GM15510 (cell line): ENCODE measurements around the gene OR2S2.

Source experiments
- POLR2A ChIP-seq: IDR thresholded peaks from 3 replicates; pipeline ENCODE4 v1.6.1; 2011; ENCODE audit warnings: borderline replicate concordance; ENCODE audit not compliant: insufficient read length; ENCODE audit errors: extremely low read depth

The OR2S2 gene

DNA sequence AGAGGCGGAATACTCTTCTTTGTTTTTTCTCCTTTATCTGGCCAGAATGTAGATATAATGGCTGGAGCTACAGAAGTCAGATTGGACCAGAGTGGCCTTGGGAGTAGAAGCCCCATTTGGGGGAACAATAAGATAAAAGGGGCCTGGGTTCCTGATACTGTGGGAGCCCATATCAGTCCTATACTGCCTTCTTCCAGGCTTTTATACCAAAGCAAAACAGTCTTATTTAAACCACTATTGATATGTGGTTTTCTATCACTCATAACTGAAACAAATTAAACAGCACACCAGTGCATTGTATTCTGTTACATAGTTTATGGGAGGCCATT, 34.4 kb downstream of the OR2S2 start:
- TF ChIP-seq POLR2A = no peak

GRCh38 chr9:35920051-35920620, 37.8 kb downstream of the OR2S2 start:
- no peak for TF ChIP-seq POLR2A

DNA sequence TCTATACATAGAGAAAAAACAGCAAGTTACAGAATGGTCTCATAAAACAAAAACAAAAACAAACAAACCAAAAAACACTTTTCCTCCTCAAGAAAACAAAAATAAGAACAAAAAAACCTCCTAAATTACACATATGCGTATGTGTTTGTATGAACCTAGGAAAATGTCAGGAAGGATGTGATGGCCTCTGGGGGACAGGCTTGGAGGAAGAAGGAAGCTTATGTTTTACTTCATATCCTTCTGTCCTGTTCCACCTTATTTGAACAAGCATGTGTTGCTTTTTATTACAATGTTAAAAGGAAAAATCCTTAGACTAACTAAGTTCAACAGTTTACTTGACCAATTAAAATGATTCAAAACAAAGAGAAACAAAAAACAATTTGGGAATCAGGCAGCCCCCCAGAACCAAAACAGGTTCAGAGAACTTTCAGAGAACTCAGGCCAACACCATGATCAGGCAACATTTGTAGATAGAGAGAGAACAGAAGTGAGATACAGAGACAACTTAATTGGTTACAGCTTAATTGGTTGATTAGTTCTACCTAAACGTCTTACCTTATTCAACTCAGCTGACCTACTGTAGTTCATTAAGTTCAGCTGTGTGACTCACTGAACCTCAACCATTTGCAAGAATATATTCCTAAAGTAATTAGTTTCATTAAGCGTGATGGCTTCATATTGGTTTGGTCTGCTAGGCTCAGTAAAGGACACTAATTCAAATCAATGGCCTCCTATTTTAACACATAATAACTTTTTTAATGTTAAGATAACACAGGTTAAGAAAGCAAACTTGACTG, 38.5 kb downstream of the OR2S2 start:
- no peak for TF ChIP-seq POLR2A

DNA sequence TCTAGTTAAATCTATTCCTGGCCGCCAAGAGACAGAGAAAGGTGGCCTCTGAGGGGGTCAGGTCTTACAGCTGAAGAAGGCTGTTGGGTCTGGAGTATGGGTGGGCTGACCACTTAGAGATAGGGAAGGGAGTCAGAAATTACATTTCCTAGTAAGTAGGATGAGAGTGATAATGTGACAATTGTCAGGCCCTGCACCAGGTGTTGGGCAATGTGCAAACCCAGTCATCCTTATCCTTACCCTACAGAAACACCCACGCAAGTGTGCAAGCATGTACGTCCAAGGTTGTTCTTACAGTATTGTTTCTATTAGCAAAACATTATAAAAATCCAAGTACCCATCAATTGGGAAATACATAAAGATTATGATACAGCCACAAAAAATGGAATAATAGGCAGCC, 39.2 kb downstream of the OR2S2 start:
- TF ChIP-seq POLR2A = no peak

GRCh38 chr9:35917261-35917660, 40.7 kb downstream of the OR2S2 start:
- TF ChIP-seq POLR2A = no peak

- TF ChIP-seq POLR2A = no peak
Measured at GRCh38 chr9:35915681-35916294, 42.2 kb downstream of the OR2S2 start.

DNA sequence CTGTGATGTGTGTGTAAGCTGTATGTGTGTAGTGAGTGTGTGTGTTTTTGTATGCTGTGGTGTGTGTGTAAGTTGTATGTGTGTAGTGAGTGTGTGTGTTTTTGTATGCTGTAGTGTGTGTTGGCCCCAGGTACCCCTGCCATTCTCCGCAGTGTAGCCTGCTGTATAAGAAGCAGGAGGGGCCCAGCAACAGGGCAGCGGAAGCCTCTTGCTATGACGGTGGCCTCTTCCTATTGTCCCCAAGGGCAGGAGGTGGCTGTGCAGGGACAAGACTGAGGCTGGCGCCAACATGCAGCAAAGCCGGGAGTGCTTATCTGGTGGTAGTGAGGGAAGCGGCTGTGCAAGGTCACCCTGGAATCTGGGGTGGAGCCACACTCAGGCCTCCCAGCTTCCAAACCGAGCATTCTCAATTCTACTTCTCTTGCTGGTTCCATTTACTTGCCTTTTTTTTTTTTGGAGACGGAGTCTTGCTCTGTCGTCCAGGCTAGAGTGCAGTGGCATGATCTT, 43.6 kb downstream of the OR2S2 start:
- no peak for TF ChIP-seq POLR2A

GRCh38 chr9:35912791-35913400, 45.1 kb downstream of the OR2S2 start:
- no peak for TF ChIP-seq POLR2A

GRCh38 chr9:35911690-35912089, 46.3 kb downstream of the OR2S2 start:
- no peak for TF ChIP-seq POLR2A

GRCh38 chr9:35910613-35911359, 47.2 kb downstream of the OR2S2 start:
- TF ChIP-seq POLR2A = no peak

GRCh38 chr9:35909687-35910612, 48.0 kb downstream of the OR2S2 start:
- TF ChIP-seq POLR2A = no peak

GRCh38 chr9:35909274-35909673, 48.7 kb downstream of the OR2S2 start, which contains the start of gene SPAAR:
Gene SPAAR (plus strand): TSS chr9:35909490. CDS start chr9:35910464, 974 bp downstream.
- no peak for TF ChIP-seq POLR2A

- no peak for TF ChIP-seq POLR2A
Measured at GRCh38 chr9:35908504-35909125, 49.3 kb downstream of the OR2S2 start.
